Panc1 (cell line): ENCODE measurements around the gene PRUNE2.

Experiments used
- TCF7L2 ChIP-seq: IDR thresholded peaks from 2 replicates; pipeline ENCODE4 v1.6.1; 2011; ENCODE audit warnings: mild to moderate bottlenecking, low read depth, low read length, inconsistent platforms
- TF ChIP-seq, protein P1 (sequence below), 2 experiments: IDR thresholded peaks; 2 replicates each; pipeline ENCODE4 v1.6.1; 2011 to 2012; ENCODE audit warnings: low read depth in 2 of 2, control low read depth in 1 of 2, low read length in 1 of 2, mild to moderate bottlenecking in 1 of 2, moderate library complexity in 1 of 2; ENCODE audit not compliant: insufficient read depth in 1 of 2
- TF ChIP-seq, protein P2 (sequence below): fragments of 450-650 bp; IDR thresholded peaks from 2 replicates; pipeline ENCODE4 v1.5.1; 2017; ENCODE audit warnings: mild to moderate bottlenecking

DNA sequence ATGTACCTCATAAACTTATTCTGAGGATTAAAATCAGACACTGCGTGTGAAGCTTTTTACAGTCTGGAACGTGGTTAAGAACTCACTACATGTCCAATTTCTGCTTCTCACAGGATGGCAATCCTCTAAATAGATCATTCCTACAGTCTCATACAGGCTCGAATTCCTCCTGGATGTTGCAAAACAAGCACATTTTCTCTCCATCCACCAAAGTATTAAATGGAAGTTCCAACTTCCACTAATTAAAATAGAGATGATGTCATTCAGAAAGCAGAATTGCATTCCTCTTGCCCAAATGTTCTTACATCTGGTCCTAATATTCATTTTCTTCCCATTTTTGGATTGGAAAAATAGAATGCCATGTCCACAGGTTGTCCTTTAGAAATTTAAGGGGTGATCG lies 287.2 kb downstream of the PRUNE2 start:
- TF ChIP-seq, protein P1, sequence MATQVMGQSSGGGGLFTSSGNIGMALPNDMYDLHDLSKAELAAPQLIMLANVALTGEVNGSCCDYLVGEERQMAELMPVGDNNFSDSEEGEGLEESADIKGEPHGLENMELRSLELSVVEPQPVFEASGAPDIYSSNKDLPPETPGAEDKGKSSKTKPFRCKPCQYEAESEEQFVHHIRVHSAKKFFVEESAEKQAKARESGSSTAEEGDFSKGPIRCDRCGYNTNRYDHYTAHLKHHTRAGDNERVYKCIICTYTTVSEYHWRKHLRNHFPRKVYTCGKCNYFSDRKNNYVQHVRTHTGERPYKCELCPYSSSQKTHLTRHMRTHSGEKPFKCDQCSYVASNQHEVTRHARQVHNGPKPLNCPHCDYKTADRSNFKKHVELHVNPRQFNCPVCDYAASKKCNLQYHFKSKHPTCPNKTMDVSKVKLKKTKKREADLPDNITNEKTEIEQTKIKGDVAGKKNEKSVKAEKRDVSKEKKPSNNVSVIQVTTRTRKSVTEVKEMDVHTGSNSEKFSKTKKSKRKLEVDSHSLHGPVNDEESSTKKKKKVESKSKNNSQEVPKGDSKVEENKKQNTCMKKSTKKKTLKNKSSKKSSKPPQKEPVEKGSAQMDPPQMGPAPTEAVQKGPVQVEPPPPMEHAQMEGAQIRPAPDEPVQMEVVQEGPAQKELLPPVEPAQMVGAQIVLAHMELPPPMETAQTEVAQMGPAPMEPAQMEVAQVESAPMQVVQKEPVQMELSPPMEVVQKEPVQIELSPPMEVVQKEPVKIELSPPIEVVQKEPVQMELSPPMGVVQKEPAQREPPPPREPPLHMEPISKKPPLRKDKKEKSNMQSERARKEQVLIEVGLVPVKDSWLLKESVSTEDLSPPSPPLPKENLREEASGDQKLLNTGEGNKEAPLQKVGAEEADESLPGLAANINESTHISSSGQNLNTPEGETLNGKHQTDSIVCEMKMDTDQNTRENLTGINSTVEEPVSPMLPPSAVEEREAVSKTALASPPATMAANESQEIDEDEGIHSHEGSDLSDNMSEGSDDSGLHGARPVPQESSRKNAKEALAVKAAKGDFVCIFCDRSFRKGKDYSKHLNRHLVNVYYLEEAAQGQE (IDR thresholded peaks at IDR 0.05; ENCODE audit: insufficient read depth in 1 of 2, low read depth in 2 of 2, low read length in 1 of 2), result no peak
- TF ChIP-seq, protein P2, sequence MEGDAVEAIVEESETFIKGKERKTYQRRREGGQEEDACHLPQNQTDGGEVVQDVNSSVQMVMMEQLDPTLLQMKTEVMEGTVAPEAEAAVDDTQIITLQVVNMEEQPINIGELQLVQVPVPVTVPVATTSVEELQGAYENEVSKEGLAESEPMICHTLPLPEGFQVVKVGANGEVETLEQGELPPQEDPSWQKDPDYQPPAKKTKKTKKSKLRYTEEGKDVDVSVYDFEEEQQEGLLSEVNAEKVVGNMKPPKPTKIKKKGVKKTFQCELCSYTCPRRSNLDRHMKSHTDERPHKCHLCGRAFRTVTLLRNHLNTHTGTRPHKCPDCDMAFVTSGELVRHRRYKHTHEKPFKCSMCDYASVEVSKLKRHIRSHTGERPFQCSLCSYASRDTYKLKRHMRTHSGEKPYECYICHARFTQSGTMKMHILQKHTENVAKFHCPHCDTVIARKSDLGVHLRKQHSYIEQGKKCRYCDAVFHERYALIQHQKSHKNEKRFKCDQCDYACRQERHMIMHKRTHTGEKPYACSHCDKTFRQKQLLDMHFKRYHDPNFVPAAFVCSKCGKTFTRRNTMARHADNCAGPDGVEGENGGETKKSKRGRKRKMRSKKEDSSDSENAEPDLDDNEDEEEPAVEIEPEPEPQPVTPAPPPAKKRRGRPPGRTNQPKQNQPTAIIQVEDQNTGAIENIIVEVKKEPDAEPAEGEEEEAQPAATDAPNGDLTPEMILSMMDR, result no peak
- no peak for TF ChIP-seq TCF7L2
